Stimulated activated CD4-positive, alpha-beta T cell treated with anti-CD3 and anti-CD28 coated beads, Interleukin-2, amount 100 ng/mL, for 48 hours (primary cell): ENCODE measurements around the gene GOLGA8O.
"Not testable (repeated sequence)": the region's sequence is repeated elsewhere in the genome, so short reads cannot be mapped to it uniquely, and the experiment has no call there.

Source experiments
- DNase-seq, 2 donors: peaks; one replicate each; pipeline ENCODE4 v3.0.0-alpha.2; 2020

GOLGA8O gene

GRCh38 chr15:32455534-32455933 is at the start of gene GOLGA8O:
TSS of gene GOLGA8O (minus strand) at chr15:32455634. CDS start at chr15:32455536, 98 bp downstream.
- DNase-seq: not testable (repeated sequence)

- not testable (repeated sequence) for DNase-seq
These were observed 48.8 kb upstream of the GOLGA8O start for GRCh38 chr15:32504152-32504811.

- DNase-seq: not testable (repeated sequence)
These were observed 47.5 kb upstream of the GOLGA8O start for GRCh38 chr15:32502946-32503345.

GRCh38 chr15:32492768-32493167 is 37.3 kb upstream of the GOLGA8O start:
- not testable (repeated sequence) for DNase-seq

- DNase-seq: not testable (repeated sequence)
These were observed 31.0 kb upstream of the GOLGA8O start for GRCh38 chr15:32486474-32486873.

GRCh38 chr15:32483377-32483776 is 27.9 kb upstream of the GOLGA8O start:
- not testable (repeated sequence) for DNase-seq

GRCh38 chr15:32481683-32482082 is 26.2 kb upstream of the GOLGA8O start:
- DNase-seq: not testable (repeated sequence)

GRCh38 chr15:32468076-32468475 is 12.6 kb upstream of the GOLGA8O start:
- DNase-seq: not testable (repeated sequence)

- DNase-seq: not testable (repeated sequence)
These were observed 14.9 kb downstream of the GOLGA8O start for GRCh38 chr15:32440445-32440977.

- not testable (repeated sequence) for DNase-seq
These were observed 21.1 kb downstream of the GOLGA8O start for GRCh38 chr15:32434102-32434963.

GRCh38 chr15:32427635-32428034 is 27.8 kb downstream of the GOLGA8O start:
- not testable (repeated sequence) for DNase-seq

- not testable (repeated sequence) for DNase-seq
These were observed 28.9 kb downstream of the GOLGA8O start for GRCh38 chr15:32426511-32426910.

GRCh38 chr15:32407903-32408302 is 47.5 kb downstream of the GOLGA8O start:
- not testable (repeated sequence) for DNase-seq

GRCh38 chr15:32403192-32403591 is 52.2 kb downstream of the GOLGA8O start, which contains the start of gene GOLGA8K:
TSS of gene GOLGA8K (minus strand) at chr15:32403292. CDS start at chr15:32403194, 98 bp downstream.
- DNase-seq: not testable (repeated sequence)

GRCh38 chr15:32396522-32396921 is 58.9 kb downstream of the GOLGA8O start:
- DNase-seq: not testable (repeated sequence)
